Measurements from ENCODE around the gene DCC.

DNA sequence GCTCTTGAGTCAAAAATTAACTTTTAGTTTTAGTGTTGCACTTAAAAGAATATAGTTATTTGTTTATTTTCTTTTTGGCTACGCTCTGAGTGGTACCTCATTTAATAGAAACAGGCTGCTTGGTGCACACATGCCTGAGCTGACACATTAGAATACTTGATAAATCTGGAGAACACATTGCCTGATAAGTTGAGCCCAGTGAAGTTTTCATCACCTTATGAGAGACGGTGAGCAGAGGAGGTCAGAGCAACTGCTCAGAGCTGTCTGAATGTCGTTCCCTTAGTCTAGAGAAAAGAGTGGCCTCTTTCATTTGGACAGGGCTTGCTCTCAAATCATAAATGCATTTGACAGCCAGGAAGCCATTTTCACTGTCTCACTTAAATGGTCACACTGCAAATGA lies 1168.5 kb downstream of the DCC start:
- TF ChIP-seq, protein P1, sequence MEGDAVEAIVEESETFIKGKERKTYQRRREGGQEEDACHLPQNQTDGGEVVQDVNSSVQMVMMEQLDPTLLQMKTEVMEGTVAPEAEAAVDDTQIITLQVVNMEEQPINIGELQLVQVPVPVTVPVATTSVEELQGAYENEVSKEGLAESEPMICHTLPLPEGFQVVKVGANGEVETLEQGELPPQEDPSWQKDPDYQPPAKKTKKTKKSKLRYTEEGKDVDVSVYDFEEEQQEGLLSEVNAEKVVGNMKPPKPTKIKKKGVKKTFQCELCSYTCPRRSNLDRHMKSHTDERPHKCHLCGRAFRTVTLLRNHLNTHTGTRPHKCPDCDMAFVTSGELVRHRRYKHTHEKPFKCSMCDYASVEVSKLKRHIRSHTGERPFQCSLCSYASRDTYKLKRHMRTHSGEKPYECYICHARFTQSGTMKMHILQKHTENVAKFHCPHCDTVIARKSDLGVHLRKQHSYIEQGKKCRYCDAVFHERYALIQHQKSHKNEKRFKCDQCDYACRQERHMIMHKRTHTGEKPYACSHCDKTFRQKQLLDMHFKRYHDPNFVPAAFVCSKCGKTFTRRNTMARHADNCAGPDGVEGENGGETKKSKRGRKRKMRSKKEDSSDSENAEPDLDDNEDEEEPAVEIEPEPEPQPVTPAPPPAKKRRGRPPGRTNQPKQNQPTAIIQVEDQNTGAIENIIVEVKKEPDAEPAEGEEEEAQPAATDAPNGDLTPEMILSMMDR (IDR thresholded peaks at IDR 0.05), result no peak
- TF ChIP-seq POLR2A (IDR thresholded peaks at IDR 0.05), result no peak

All from body of pancreas (tissue), 4 donors.